DMS114 treated with DMSO at 0.1 percent for 48 hours (cell line): Measurements from ENCODE around the gene NCAM1.

ENCODE experiments used
- DNase-seq: peaks from one replicate; lab custom pipeline; 2025; ENCODE audit not compliant: unreplicated experiment; lab: John Stamatoyannopoulos, UW

NCAM1 gene

GRCh38 chr11:113162592-113162962 lies 201.4 kb downstream of the NCAM1 start:
- no peak for DNase-seq

GRCh38 chr11:113163291-113164030 lies 202.2 kb downstream of the NCAM1 start:
- DNase-seq, result no peak

- no peak for DNase-seq
Observed at GRCh38 chr11:113166280-113166679, 205.1 kb downstream of the NCAM1 start.

GRCh38 chr11:113167599-113167998 lies 206.4 kb downstream of the NCAM1 start:
- no peak for DNase-seq

- no peak for DNase-seq
Observed at GRCh38 chr11:113168354-113169342, 207.4 kb downstream of the NCAM1 start.

- DNase-seq, result no peak
Observed at GRCh38 chr11:113172382-113172951, 211.2 kb downstream of the NCAM1 start.

- DNase-seq, result no peak
Observed at GRCh38 chr11:113173126-113173525, 211.9 kb downstream of the NCAM1 start.

GRCh38 chr11:113174882-113175281 lies 213.7 kb downstream of the NCAM1 start:
- DNase-seq, result no peak

GRCh38 chr11:113176599-113177360 lies 215.6 kb downstream of the NCAM1 start:
- DNase-seq, result no peak

GRCh38 chr11:113177671-113178070 lies 216.5 kb downstream of the NCAM1 start:
- no peak for DNase-seq

- no peak for DNase-seq
Observed at GRCh38 chr11:113178381-113179070, 217.3 kb downstream of the NCAM1 start.

- no peak for DNase-seq
Observed at GRCh38 chr11:113179181-113179704, 218.0 kb downstream of the NCAM1 start.

- DNase-seq, result no peak
Observed at GRCh38 chr11:113181094-113181493, 219.9 kb downstream of the NCAM1 start.

GRCh38 chr11:113182288-113182687 lies 221.1 kb downstream of the NCAM1 start:
- DNase-seq, result no peak

GRCh38 chr11:113184498-113184897 lies 223.3 kb downstream of the NCAM1 start:
- DNase-seq, result no peak

GRCh38 chr11:113188371-113188834 lies 227.2 kb downstream of the NCAM1 start:
- DNase-seq, result no peak

GRCh38 chr11:113189909-113190667 lies 228.9 kb downstream of the NCAM1 start:
- no peak for DNase-seq

- DNase-seq, result no peak
Observed at GRCh38 chr11:113192121-113192925, 231.1 kb downstream of the NCAM1 start.
